Measurements from ENCODE around the gene TP53AIP1.
"Not testable (repeated sequence)": the region's sequence is repeated elsewhere in the genome, so short reads cannot be mapped to it uniquely, and the experiment has no call there.

TP53AIP1 gene

DNA sequence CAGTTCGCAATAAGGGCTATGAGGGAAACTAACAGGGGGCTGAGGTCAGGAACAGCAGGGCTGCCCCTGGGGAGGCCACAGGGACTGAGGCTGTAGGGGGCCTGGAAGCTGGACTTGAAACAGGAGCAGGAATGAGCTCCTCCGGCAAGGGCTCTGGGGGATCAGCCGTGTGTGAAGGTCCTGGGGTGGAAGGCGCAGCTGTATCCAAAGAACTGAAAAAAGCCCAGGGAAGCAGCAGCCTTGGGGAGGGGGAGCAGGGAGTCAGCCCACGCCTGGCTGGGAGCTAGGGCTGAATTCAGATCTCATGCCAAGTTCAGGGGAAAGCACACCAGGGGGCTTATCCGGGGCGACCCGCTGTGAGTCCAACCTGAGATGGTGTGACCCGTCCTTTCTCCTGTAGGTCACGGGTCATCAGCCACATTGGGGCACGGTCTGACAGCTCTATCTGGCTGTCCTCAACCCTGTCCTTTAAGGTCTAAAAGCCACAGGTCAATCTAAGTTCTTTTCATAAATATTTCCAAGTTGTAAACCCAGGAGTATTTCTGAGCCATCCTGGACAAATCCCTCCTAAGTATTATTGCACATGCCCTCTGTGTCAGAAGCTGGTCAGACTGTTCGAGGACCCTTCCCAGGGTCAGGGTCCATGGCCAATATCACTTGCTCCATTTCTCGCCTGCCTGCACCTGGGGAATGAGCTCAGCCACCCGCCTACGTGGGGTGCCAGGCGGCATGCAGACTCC is 18.0 kb downstream of the TP53AIP1 start:
- DNase-seq (ENCODE audit: low read depth), result no peak

DNA sequence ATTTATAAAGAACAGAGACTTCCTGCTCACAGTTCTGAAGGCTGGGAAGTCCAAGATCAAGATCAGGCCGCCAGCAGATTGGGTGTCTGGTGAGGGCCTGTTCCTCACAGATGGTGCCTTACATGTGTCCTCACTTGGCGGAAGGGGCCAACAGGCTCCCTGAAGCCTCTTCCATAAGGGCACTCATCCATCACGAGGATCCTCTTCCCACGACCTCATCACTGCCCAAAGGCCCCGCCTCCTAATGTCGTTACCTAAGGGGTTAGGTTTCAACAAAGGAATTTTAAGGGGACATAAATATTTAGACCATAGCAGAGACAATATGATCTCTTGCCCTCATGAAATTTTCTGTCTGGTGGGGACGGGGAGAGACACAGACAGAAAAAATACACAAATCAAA is 18.6 kb downstream of the TP53AIP1 start:
- no peak for DNase-seq (ENCODE audit: low read depth)

DNA sequence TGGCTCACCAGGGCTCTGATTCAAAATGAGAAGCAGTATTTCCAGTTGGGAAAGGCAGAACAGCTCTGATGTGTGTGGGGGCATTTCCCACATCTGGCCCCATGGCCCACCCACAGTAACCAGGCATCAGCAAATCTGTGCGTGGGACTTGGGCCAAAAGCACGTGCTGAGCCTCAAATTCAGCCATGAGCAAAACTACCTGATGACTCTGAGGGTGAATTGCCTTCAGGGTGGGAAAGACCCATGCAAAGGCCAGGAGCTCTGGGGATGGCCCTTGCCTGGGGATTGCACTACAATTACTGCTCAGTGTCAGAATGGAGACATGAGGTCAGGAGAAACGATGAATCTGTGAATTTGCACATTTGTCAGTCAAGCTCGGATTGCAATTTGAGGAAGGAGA is 20.9 kb downstream of the TP53AIP1 start:
- no peak for DNase-seq (ENCODE audit: low read depth)

DNA sequence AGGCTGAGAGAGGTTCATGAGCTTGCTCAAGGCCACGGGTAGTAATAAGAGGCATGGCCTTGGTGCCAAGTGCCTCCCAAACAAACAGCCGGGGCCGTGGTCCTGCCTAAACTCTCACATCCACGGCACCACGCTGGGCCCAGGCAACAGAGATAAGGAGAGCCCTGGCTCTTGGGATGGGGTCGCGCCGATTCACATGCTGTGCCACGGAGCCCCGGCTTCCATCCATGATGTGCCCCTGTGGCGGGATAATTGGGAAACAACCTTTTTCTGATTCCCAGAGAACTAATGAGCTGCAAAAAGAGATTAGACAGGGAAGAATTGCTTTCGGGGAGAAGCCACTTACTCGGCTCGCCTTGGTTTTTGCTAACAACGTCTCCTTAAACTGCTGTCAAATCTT is 22.0 kb downstream of the TP53AIP1 start:
- no peak for DNase-seq (ENCODE audit: low read depth)

DNA sequence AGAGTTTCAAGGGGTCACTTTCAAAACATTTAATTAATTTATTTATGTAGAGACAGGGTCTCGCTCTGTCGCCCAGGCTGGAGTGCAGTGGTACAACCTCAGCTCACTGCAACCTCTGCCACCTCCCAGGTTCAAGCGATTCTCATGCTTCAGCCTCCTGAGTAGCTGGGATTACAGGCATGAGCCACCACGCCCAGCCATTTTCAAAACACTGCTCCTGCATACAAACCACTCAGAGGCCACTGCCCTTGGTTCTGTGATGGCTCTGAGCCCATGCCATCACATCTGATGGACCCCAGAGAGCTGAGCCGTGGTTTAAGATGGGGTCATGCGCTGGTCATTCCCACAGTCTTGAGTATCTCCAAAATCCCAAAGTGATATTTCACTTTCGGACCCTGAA is 23.0 kb downstream of the TP53AIP1 start:
- not testable (repeated sequence) for DNase-seq (ENCODE audit: low read depth)

DNA sequence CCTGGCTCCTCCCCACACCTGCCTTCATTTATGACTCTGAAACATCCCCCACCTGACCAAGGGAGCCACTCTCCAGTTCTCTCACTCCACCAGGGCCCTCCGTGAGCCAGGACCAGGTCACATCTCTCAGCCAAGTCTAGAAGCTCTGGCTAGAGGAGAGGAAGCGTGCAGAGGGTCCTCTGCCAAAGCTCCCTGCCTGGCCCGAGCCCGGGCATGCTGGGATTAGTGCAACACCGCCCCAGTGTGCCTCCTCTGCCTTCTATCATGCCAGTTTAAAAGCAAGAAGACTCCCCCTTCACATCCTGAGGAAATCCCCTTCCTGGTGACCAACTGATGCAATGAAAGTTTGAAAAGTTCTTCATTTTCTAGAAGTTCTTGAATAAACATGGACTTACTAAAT is 23.5 kb downstream of the TP53AIP1 start:
- no peak for DNase-seq (ENCODE audit: low read depth)

DNA sequence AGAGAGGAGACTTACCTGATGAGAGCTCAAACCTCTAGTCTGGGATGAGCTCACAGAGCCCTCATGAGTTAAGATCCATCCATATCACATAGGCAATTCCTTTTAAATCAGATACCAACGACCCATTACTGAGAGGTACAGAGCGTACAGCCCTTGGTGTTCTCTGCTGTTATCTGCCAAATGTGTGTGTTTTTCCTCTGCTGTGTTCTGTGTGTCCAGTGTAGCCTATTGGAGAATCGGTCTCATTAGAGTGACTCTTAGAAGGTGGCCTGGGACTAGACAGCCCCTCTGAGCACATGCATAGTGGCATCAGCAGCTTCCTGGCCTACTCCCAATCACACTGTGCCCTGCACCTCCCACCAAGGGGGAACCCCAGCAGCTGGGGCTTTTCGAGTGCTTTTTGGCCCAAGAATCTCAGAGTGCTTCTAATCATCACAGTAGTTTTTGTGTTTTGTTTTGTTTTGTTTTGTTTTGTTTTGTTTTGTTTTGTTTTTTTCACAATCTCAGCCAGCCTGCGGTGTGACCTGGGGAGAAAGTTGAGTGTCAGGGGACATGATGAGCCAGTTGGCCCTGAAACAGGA is 25.4 kb downstream of the TP53AIP1 start:
- no peak for DNase-seq (ENCODE audit: low read depth)

DNA sequence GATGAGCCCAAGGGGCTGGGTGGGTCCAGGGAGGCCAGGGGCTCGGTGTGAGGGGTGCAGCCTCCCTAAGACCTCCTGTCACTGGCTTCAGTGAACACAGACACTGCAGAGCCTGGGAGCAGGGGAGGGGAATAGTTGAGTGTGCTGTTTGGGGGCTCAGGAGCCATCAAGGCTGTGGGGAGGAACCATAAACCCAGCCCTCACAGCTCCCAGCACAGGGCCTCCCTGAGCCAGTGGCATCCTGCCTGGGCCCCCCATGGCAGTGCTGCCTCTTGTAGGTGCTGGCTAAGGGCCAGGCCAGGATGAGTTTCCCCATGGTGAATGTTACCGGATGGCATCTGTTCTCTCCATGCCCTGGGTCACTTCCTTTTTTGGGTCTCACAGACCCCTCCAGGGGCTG is 26.0 kb downstream of the TP53AIP1 start:
- DNase-seq (ENCODE audit: low read depth), result no peak

DNA sequence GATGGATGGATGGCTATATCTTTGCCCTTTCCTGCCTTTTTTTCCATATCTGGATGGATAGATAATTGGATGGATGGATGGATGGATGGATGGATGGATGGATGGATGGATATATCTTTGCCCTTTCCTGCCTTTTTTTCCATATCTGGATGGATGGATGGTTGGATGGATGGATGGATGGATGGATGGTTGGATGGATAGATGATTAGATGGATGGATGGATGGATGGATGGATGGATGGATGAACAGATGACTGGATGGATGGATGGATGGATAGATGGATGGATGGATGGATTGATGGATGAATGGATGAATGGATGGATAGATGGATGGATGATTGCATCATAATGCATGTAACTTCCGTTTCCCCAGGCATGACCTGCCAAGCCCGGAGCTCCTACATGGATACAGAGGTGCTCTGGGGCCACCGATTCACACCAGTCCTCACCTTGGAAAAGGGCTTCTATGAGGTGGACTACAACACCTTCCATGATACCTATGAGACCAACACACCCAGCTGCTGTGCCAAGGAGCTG is 26.6 kb downstream of the TP53AIP1 start:
- DNase-seq (ENCODE audit: low read depth), result no peak

DNA sequence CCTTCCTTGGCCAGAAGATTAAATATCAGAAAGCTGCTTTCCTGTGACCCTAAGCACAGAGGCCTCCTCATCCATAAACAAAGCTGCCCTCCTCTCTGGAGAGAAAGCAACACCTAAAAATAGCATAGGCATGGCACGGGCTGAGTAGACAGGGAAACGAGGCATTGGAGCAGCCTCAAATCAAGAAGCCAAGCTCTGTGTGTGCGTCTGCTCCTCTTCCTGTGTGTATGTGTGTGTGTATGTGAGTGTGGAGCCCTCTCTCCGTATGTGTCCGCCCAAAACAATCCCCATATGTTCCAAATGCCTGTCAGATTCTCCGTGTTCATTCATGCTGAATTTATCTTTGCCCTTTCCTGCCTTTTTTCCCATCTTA is 27.5 kb downstream of the TP53AIP1 start:
- DNase-seq (ENCODE audit: low read depth), result no peak

DNA sequence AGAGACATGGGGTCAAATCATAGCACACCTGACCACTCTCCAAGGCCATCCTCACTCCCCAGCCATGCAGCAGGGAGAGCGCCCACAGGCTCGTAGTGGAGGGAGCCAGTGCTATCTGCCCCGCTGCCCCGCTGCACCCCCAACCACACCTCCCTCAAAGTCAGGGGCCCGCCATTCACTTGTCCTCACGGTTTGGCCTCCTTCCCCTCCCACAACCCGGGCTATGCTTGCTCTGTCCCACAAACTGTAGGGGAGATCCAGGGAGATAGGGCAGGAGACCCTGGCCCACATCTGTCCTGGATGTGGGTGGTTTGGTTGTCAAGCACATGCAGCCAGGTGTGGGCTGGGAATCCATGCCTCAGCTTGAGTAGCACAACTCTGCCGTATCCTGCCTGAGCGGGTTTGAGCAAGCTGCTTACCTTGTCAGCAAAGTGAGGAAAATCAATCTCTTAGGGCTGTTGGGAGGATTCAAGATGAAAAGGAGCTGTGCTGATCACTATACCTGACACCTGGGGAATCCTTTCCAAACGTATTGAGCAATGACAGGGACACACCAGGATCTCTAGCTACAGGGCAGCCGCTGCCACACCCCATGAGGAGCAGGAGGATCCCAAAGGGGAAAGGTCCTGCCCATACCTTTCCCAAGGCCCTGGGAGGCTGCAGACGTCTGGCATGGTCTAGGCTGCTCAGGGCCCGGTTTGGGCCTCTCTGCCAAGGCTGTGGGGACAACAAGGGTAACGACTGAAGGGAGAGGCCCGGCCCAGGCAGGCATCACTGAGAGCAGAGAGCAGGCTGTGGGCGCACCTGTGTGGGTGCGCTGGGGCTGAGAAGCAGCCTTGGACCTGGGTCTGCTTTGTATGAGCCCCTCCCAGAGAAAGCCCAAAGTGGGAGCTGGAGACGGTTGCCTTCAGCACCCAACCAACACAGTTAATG is 28.2 kb downstream of the TP53AIP1 start:
- no peak for DNase-seq (ENCODE audit: low read depth)

DNA sequence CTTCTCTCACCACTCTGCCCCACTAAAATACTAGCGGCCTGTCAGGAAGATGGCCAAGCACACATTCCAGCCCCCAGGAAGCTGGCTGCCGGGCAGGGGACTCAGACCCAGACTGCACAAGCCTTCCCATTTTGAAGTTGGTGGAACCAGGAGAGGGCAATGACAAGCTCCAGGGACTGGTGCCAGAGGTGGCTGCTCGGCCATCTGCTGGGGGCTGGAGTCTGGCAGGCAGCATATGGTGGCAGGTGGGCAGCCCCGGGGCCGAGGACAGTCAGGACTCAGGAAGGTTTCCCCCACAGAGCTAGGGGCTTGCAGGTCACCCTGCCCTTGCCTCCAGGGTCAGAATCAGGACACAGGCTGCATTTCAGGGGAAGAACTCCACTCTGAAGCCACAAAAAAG is 28.9 kb downstream of the TP53AIP1 start:
- DNase-seq (ENCODE audit: low read depth), result no peak

DNA sequence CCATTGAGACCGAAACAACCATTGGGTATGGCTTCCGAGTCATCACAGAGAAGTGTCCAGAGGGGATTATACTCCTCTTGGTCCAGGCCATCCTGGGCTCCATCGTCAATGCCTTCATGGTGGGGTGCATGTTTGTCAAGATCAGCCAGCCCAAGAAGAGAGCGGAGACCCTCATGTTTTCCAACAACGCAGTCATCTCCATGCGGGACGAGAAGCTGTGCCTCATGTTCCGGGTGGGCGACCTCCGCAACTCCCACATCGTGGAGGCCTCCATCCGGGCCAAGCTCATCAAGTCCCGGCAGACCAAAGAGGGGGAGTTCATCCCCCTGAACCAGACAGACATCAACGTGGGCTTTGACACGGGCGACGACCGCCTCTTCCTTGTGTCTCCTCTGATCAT is 31.0 kb downstream of the TP53AIP1 start:
- DNase-seq (ENCODE audit: low read depth), result no peak

DNA sequence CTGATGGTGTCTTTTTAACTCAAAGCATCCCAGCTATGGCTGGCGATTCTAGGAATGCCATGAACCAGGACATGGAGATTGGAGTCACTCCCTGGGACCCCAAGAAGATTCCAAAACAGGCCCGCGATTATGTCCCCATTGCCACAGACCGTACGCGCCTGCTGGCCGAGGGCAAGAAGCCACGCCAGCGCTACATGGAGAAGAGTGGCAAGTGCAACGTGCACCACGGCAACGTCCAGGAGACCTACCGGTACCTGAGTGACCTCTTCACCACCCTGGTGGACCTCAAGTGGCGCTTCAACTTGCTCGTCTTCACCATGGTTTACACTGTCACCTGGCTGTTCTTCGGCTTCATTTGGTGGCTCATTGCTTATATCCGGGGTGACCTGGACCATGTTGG is 31.4 kb downstream of the TP53AIP1 start:
- DNase-seq (ENCODE audit: low read depth), result no peak

DNA sequence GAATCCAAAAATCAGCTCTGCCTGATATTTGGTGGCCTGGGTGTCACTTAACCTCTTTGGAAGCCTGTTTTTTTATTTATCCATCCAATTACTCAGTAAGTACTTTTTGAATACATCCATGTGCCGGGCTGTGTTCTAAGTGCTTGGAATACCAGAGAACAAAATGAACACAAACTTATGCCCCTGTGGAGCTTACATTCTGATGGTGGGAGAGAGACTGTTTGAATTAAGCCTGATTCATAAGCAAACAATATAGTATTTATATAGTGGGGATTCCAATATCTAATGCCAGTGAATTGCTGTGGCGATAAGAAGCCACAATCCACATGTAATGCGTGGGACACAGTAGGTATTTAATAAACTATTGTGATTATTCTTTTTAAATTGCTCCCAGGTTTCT is 32.1 kb downstream of the TP53AIP1 start:
- DNase-seq (ENCODE audit: low read depth), result no peak

DNA sequence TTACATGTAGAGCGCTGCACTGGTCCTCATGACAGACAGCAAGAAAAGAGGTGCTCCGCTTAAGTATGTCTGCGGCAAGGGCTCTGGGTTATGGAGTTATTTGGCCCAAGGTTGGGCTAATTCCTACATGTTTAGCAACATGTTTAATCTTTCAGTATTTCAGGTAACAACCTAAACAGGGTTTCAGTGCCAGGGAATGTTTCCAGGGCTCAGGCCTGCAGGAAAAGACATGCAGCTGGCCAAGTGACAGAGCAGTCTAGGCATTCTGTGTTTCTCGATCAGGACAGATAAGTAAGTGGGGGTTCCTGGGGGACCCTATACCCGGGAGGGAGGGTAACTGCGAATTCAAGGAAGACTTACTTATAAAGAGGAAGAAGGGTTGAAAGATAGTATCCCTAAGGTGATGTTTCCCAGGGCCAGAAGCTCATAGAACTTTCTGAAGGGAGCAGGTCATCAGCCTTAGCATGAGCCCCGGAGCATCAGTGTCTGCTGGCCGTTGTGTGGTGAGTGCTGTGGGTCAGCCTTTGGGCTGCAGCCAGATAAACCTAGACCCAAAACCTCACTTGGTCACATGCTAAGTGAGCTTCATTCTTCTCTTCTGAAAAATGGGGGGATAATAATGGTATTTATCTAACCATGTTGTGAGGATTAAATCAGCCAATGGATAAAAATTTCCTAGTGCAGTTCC is 33.1 kb downstream of the TP53AIP1 start:
- no peak for DNase-seq (ENCODE audit: low read depth)

DNA sequence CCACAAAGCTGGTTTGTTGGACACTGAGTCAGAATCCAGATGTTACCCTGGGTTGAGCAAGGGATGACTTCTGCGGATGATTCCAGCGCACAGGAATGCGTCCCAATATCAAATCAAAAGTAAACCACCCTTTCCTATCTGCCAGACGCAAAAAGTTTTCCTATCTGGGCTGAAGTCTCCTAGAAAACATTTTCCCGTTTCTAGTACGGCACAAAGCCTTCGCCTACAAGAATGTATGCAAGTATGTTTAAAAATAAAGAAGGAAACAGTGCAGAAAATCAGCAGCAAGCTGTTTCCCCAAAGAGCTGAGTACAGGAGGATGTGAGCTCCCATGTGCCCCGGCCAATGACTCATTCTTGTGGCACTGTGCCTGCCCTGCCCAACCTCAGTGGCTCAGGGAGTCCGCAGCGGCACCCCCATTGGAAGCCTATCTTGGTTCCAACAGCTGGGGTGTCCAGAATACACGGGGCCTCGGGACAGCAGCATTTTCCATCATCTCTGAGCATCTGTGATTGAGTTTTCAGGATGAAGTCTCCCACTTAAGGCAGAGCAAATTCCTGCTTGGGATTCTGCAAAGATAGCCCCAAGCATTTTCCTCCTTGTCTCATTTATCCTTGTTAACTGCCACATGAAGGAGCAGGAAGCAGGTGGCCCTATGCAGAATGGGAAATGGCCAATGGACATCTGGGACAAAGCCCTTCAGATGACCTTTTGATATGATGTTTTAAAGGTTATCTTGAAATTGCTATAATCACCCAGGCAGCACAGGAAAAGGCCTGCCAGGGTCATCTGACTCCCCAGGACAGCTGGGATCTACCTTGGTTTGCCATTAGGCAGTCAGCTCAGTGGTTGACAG is 34.1 kb downstream of the TP53AIP1 start:
- peak; percentile 45 for DNase-seq (ENCODE audit: low read depth)

DNA sequence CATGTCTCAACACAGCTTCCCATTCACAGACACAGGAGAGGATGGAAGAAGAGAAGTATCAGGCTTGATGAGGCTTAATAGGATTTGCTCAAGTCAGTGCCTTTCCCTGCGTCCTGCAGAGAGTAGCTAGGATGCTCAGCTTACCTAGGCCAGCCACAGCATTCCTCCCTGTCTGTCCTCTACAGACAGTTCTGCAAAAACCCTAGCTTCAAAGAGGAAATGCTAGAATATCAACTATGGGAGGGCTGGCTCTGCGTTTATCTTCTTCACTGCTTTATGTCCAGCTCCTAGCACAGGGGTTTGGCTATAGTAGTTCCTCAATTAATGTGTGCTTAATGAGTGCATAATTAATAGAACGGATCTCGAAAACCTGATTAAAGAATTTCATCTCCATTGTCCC is 35.1 kb downstream of the TP53AIP1 start:
- no peak for DNase-seq (ENCODE audit: low read depth)

DNA sequence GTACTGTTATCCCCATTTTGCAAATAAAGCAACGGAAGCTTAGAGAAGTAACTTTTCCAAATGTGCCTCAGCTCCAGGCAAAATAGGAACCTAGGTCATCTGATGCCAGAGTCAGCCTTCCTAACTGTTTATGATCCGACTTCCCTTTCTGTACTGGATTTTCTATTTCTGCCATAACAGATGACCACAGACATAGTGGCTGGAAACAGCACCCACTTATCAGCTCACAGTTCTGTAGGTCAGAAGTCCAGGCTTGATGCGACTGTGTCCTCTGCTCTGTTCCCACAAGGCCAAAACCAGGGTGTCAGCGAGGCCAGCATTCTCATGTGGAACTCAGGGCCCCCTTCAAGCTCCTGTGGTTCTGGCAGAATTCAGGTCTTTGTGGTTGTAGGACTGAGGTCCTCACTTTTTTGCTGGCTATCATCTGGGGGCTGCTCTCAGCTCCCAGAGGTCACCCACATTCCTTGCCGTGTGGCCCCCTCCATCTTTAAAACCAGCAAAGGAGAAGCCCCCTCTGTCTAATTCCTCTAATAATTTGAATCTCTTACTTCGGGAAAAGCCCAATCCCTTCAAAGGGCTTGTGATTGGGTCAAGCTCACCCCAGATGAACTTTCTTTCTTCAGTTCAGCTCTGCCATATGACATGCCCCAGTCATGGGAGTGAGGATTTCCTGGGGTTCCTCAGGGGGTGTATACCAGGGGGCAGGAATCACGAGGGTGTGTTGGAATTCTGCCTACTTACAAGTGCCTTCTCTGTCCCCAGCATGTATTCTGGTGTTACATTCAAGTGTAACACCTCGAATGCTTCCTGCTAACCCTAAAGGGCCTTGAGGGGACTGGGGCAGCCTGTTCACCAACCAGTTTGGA is 36.3 kb downstream of the TP53AIP1 start:
- DNase-seq (ENCODE audit: low read depth), result no peak

Data from fibroblast of gingiva (primary cell).